ENCODE measurements around the gene SLC35F6.
"Not testable (repeated sequence)": the region's sequence is repeated elsewhere in the genome, so short reads cannot be mapped to it uniquely, and the experiment has no call there.

The SLC35F6 gene

DNA sequence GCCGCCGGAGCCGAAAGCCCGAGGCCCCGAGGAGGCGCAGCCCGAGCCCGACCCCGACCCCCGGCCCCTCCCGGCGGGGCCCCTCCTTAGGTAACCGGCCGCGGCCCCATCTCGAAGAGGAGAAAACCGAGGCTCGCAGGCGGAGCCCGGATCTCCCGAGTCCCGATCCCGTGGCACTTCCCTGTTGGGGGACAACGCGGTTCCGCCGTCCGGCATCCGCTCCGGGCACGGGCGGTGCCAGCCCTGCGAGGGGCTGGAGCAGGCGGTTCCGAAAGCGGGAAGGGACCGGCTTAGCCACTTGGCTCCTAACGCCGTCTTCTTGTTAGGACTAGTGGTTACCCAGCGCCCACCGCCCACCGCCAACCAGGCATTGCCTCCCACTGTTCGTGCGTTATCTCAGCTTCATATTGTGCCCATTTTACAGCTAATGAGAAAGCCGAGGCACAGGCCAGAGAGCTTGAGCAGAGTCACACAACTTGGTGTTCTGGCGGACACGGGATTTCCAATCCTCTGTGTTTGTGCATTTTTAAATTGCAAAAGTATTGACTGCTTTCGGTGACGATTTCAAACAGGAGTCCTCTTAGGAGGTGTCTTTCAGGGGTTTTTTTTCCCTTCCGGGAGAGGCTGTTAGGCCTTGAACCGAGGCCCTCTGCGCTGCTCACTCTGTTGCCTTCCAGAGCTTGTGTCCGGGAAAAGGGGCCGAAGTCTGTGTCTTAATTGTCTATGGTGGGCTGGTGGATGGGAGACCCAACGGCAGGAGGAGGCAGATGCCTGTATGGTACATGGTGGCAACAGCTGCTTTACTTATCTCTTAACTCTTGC lies 22.3 kb downstream of the SLC35F6 start:
- Histone ChIP-seq H3K9me3 (ENCODE audit: insufficient read depth, low read depth, low read length) (no peaks in the 10 kb centered on the region), H2BK120ac (ENCODE audit: insufficient read depth, low read length, poor library complexity) (peak overlapping the region; percentile 45), H3K4me2 (ENCODE audit: low read length) (peak overlapping the region; percentile 91), H2AFZ (ENCODE audit: insufficient read depth, low read length, poor library complexity) (peak overlapping the region; percentile 61), H3K9ac (ENCODE audit: low read length) (peak overlapping the region; percentile 70), H2BK12ac (ENCODE audit: low read length) (no peak overlapping the region), H3K79me2 (ENCODE audit: control insufficient read depth, insufficient read depth, low read length, poor library complexity) (peaks cover 2% of the 10 kb centered on the region), H2BK5ac (ENCODE audit: low read depth, low read length, poor library complexity) (peak overlapping the region; percentile 32), H3K4me1 (ENCODE audit: control insufficient read depth in 1 of 2, insufficient read depth in 2 of 2, low read length in 2 of 2) (peaks cover 5 to 9% of the 10 kb centered on the region in 2 experiments), H2AK5ac (ENCODE audit: low read length) (no peak overlapping the region), H3K4ac (ENCODE audit: low read depth, low read length) (peak overlapping the region; percentile 65), H3K4me3 (ENCODE audit: low read depth, low read length) (peak overlapping the region; percentile 85), H4K12ac (ENCODE audit: low read depth, low read length) (peak overlapping the region; percentile 39), H3K79me1 (ENCODE audit: low read length) (peaks cover 5% of the 10 kb centered on the region), H4K91ac (ENCODE audit: low read depth, low read length) (peak overlapping the region; percentile 67), H3K18ac (ENCODE audit: low read length) (peak overlapping the region; percentile 25), H3K23ac (ENCODE audit: low read length) (no peak overlapping the region), H3K36me3 (ENCODE audit: control insufficient read depth in 1 of 2, insufficient read depth in 2 of 2, low read length in 2 of 2) (peaks cover 1 to 5% of the 10 kb centered on the region in 2 experiments), H3K14ac (ENCODE audit: low read length) (no peak overlapping the region), H4K8ac (ENCODE audit: low read depth, low read length) (peak overlapping the region; percentile 73), H3K27ac (ENCODE audit: low read depth, low read length) (no peak overlapping the region), H3K27me3 (ENCODE audit: insufficient read depth, low read length) (no peaks in the 10 kb centered on the region)
- WGBS (ENCODE audit: extremely low coverage, insufficient coverage, insufficient read length) = no CpG with 5 or more reads among the region's 55 CpGs
- DNase-seq = peak in 1 of 2 donors; percentile 24

DNA sequence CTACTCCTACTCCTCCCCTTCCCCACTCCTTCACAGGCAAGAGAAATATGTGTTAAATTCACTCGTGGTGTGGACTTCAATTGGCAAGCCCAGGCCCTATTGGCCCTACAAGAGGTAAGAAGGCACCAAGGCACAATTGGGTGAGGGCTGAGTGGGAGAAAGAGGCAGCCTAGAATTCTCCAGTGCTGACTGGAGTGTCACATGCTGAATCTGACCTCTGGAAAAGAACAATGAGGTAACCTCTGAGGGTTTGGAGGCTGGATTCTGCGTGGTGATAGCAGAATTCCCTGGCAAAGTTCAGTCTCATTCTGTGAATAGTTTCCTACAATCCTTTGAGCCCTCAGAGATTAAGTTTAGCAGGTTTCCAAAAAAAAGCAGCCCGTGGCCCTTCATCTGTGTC lies 28.6 kb downstream of the SLC35F6 start:
- Histone ChIP-seq H3K14ac (ENCODE audit: low read length) (no peak overlapping the region), H3K18ac (ENCODE audit: low read length) (no peak overlapping the region), H4K91ac (ENCODE audit: low read depth, low read length) (no peak overlapping the region), H2BK120ac (ENCODE audit: insufficient read depth, low read length, poor library complexity) (no peak overlapping the region), H3K79me2 (ENCODE audit: control insufficient read depth, insufficient read depth, low read length, poor library complexity) (no peaks in the 10 kb centered on the region), H3K27me3 (ENCODE audit: insufficient read depth, low read length) (no peaks in the 10 kb centered on the region), H3K79me1 (ENCODE audit: low read length) (no peaks in the 10 kb centered on the region), H3K4me2 (ENCODE audit: low read length) (no peak overlapping the region), H4K12ac (ENCODE audit: low read depth, low read length) (no peak overlapping the region), H3K4me3 (ENCODE audit: low read depth, low read length) (no peak overlapping the region), H2AK5ac (ENCODE audit: low read length) (no peak overlapping the region), H3K9me3 (ENCODE audit: insufficient read depth, low read depth, low read length) (no peaks in the 10 kb centered on the region), H2AFZ (ENCODE audit: insufficient read depth, low read length, poor library complexity) (no peak overlapping the region), H4K8ac (ENCODE audit: low read depth, low read length) (no peak overlapping the region), H2BK12ac (ENCODE audit: low read length) (no peak overlapping the region), H3K4me1 (ENCODE audit: control insufficient read depth in 1 of 2, insufficient read depth in 2 of 2, low read length in 2 of 2) (no peaks in the 10 kb centered on the region), H3K4ac (ENCODE audit: low read depth, low read length) (no peak overlapping the region), H3K36me3 (ENCODE audit: control insufficient read depth in 1 of 2, insufficient read depth in 2 of 2, low read length in 2 of 2) (peaks cover 12 to 24% of the 10 kb centered on the region in 2 experiments), H3K23ac (ENCODE audit: low read length) (no peak overlapping the region), H3K27ac (ENCODE audit: low read depth, low read length) (no peak overlapping the region), H3K9ac (ENCODE audit: low read length) (no peak overlapping the region), H2BK5ac (ENCODE audit: low read depth, low read length, poor library complexity) (no peak overlapping the region)
- no CpG with 5 or more reads among the region's 3 CpGs for WGBS (ENCODE audit: extremely low coverage, insufficient coverage, insufficient read length)
- no peak for DNase-seq

DNA sequence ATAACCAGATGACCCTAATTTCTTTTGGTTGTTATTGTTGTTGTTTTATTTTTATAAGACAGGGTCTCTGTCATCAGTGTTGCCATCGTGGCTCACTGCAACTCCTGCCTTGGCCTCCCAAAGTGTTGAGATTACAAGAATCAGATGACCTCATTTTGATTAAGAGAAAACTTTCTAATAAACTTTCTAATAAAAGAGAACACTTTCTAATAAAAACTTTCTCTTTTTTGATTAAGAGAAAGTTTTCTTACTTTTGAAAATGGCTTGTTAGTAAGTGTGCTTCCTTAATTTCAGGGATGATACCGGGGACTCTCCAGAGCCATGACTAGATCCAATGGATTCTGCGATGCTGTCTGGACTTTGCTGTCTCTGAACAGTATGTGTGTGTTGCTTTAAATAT lies 29.4 kb downstream of the SLC35F6 start:
- DNase-seq = no peak
- Histone ChIP-seq H3K9ac (ENCODE audit: low read length) (no peak overlapping the region), H3K14ac (ENCODE audit: low read length) (no peak overlapping the region), H3K4me1 (ENCODE audit: control insufficient read depth in 1 of 2, insufficient read depth in 2 of 2, low read length in 2 of 2) (no peaks in the 10 kb centered on the region), H3K4ac (ENCODE audit: low read depth, low read length) (no peak overlapping the region), H3K79me1 (ENCODE audit: low read length) (no peaks in the 10 kb centered on the region), H2BK5ac (ENCODE audit: low read depth, low read length, poor library complexity) (no peak overlapping the region), H3K27ac (ENCODE audit: low read depth, low read length) (no peak overlapping the region), H2AFZ (ENCODE audit: insufficient read depth, low read length, poor library complexity) (no peak overlapping the region), H3K9me3 (ENCODE audit: insufficient read depth, low read depth, low read length) (no peaks in the 10 kb centered on the region), H3K18ac (ENCODE audit: low read length) (no peak overlapping the region), H3K36me3 (ENCODE audit: control insufficient read depth in 1 of 2, insufficient read depth in 2 of 2, low read length in 2 of 2) (peaks cover 14 to 24% of the 10 kb centered on the region in 2 experiments), H4K12ac (ENCODE audit: low read depth, low read length) (no peak overlapping the region), H3K79me2 (ENCODE audit: control insufficient read depth, insufficient read depth, low read length, poor library complexity) (no peaks in the 10 kb centered on the region), H2BK12ac (ENCODE audit: low read length) (no peak overlapping the region), H3K4me2 (ENCODE audit: low read length) (no peak overlapping the region), H3K23ac (ENCODE audit: low read length) (no peak overlapping the region), H4K91ac (ENCODE audit: low read depth, low read length) (no peak overlapping the region), H3K4me3 (ENCODE audit: low read depth, low read length) (no peak overlapping the region), H2BK120ac (ENCODE audit: insufficient read depth, low read length, poor library complexity) (no peak overlapping the region), H3K27me3 (ENCODE audit: insufficient read depth, low read length) (no peaks in the 10 kb centered on the region), H4K8ac (ENCODE audit: low read depth, low read length) (no peak overlapping the region), H2AK5ac (ENCODE audit: low read length) (no peak overlapping the region)
- no CpG with 5 or more reads among the region's 3 CpGs for WGBS (ENCODE audit: extremely low coverage, insufficient coverage, insufficient read length)

DNA sequence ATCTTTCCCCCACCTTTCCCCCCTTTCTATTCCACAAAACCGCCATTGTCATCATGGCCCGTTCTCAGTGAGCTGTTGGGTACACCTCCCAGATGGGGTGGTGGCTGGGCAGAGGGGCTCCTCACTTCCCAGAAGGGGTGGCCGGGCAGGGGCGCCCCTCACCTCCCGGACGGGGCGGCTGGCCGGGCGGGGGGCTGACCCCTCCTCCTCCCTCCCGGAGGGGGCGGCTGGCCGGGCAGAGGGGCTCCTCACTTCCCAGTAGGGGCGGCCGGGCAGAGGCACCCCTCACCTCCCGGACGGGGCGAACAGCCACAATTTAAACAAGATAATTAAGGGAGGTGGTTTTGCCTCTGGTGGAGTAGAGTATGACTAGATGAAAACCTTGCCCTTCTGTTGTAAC lies 31.1 kb downstream of the SLC35F6 start:
- H3K18ac ChIP-seq (ENCODE audit: low read length); H3K79me1 ChIP-seq (ENCODE audit: low read length); H4K8ac ChIP-seq (ENCODE audit: low read depth, low read length); H3K79me2 ChIP-seq (ENCODE audit: control insufficient read depth, insufficient read depth, low read length, poor library complexity); H3K27me3 ChIP-seq (ENCODE audit: insufficient read depth, low read length); H3K4me2 ChIP-seq (ENCODE audit: low read length); H2BK120ac ChIP-seq (ENCODE audit: insufficient read depth, low read length, poor library complexity); H3K14ac ChIP-seq (ENCODE audit: low read length); H2BK5ac ChIP-seq (ENCODE audit: low read depth, low read length, poor library complexity); H2AK5ac ChIP-seq (ENCODE audit: low read length); H3K23ac ChIP-seq (ENCODE audit: low read length); H2AFZ ChIP-seq (ENCODE audit: insufficient read depth, low read length, poor library complexity); H3K27ac ChIP-seq (ENCODE audit: low read depth, low read length); H4K91ac ChIP-seq (ENCODE audit: low read depth, low read length); H2BK12ac ChIP-seq (ENCODE audit: low read length); H3K4ac ChIP-seq (ENCODE audit: low read depth, low read length); DNase-seq; H3K9me3 ChIP-seq (ENCODE audit: insufficient read depth, low read depth, low read length); H3K4me3 ChIP-seq (ENCODE audit: low read depth, low read length); H3K4me1 ChIP-seq (ENCODE audit: control insufficient read depth in 1 of 2, insufficient read depth in 2 of 2, low read length in 2 of 2); H3K9ac ChIP-seq (ENCODE audit: low read length); H4K12ac ChIP-seq (ENCODE audit: low read depth, low read length): not testable (repeated sequence)
- WGBS (ENCODE audit: extremely low coverage, insufficient coverage, insufficient read length) = no CpG with 5 or more reads among the region's 17 CpGs
- peaks cover 15 to 22% of the 10 kb centered on the region in 2 experiments for H3K36me3 ChIP-seq (ENCODE audit: control insufficient read depth in 1 of 2, insufficient read depth in 2 of 2, low read length in 2 of 2)
